ENCODE data around the gene NEDD9.

NEDD9 gene

GRCh38 chr6:11230158-11231107 is 2.0 kb downstream of the NEDD9 start:
- FAIRE-seq (no peak), DNase-seq (ENCODE audit: insufficient read length) (no peak)
- no peak for TF ChIP-seq POLR2AphosphoS5 (IDR thresholded peaks at IDR 0.05; ENCODE audit: low read depth, low read length)
- no peak for TF ChIP-seq TAF1 (IDR thresholded peaks at IDR 0.05; ENCODE audit: borderline replicate concordance, low read depth, low read length)
- no peak for TF ChIP-seq POLR2A (IDR thresholded peaks at IDR 0.05; ENCODE audit: low read depth, low read length)

- no peak for DNase-seq (ENCODE audit: insufficient read length)
- no peak for FAIRE-seq
- TF ChIP-seq POLR2A (IDR thresholded peaks at IDR 0.05; ENCODE audit: low read depth, low read length) (no peak), POLR2AphosphoS5 (IDR thresholded peaks at IDR 0.05; ENCODE audit: low read depth, low read length) (no peak), TAF1 (IDR thresholded peaks at IDR 0.05; ENCODE audit: borderline replicate concordance, low read depth, low read length) (no peak)
These were observed 2.8 kb downstream of the NEDD9 start for GRCh38 chr6:11229655-11230046.

- DNase-seq (ENCODE audit: insufficient read length) (no peak), FAIRE-seq (no peak)
- TF ChIP-seq TAF1 (IDR thresholded peaks at IDR 0.05; ENCODE audit: borderline replicate concordance, low read depth, low read length) (no peak), POLR2AphosphoS5 (IDR thresholded peaks at IDR 0.05; ENCODE audit: low read depth, low read length) (no peak), POLR2A (IDR thresholded peaks at IDR 0.05; ENCODE audit: low read depth, low read length) (no peak)
These were observed 3.4 kb downstream of the NEDD9 start for GRCh38 chr6:11228935-11229654.

- no peak for FAIRE-seq
- no peak for DNase-seq (ENCODE audit: insufficient read length)
- no peak for TF ChIP-seq POLR2AphosphoS5 (IDR thresholded peaks at IDR 0.05; ENCODE audit: low read depth, low read length)
- no peak for TF ChIP-seq POLR2A (IDR thresholded peaks at IDR 0.05; ENCODE audit: low read depth, low read length)
- TF ChIP-seq TAF1 (IDR thresholded peaks at IDR 0.05; ENCODE audit: borderline replicate concordance, low read depth, low read length) = no peak
These were observed 4.8 kb downstream of the NEDD9 start for GRCh38 chr6:11227698-11228097.

- DNase-seq (ENCODE audit: insufficient read length) = no peak
- FAIRE-seq = no peak
- TF ChIP-seq POLR2AphosphoS5 (IDR thresholded peaks at IDR 0.05; ENCODE audit: low read depth, low read length) (no peak), TAF1 (IDR thresholded peaks at IDR 0.05; ENCODE audit: borderline replicate concordance, low read depth, low read length) (no peak), POLR2A (IDR thresholded peaks at IDR 0.05; ENCODE audit: low read depth, low read length) (no peak)
These were observed 6.5 kb downstream of the NEDD9 start for GRCh38 chr6:11226005-11226404.

- no peak for FAIRE-seq
- no peak for DNase-seq (ENCODE audit: insufficient read length)
- TF ChIP-seq POLR2AphosphoS5 (IDR thresholded peaks at IDR 0.05; ENCODE audit: low read depth, low read length) (no peak), TAF1 (IDR thresholded peaks at IDR 0.05; ENCODE audit: borderline replicate concordance, low read depth, low read length) (no peak), POLR2A (IDR thresholded peaks at IDR 0.05; ENCODE audit: low read depth, low read length) (no peak)
These were observed 7.5 kb downstream of the NEDD9 start for GRCh38 chr6:11224966-11225463.

- DNase-seq (ENCODE audit: insufficient read length) (no peak), FAIRE-seq (no peak)
- TF ChIP-seq POLR2AphosphoS5 (IDR thresholded peaks at IDR 0.05; ENCODE audit: low read depth, low read length) (0 out of 2 replicates have a peak, but pooled peaks have one; percentile 26), TAF1 (IDR thresholded peaks at IDR 0.05; ENCODE audit: borderline replicate concordance, low read depth, low read length) (no peak), POLR2A (IDR thresholded peaks at IDR 0.05; ENCODE audit: low read depth, low read length) (no peak)
These were observed 8.1 kb downstream of the NEDD9 start for GRCh38 chr6:11224252-11224965.

GRCh38 chr6:11223286-11223864 is 9.1 kb downstream of the NEDD9 start:
- DNase-seq (ENCODE audit: insufficient read length) (no peak), FAIRE-seq (no peak)
- TF ChIP-seq POLR2A (IDR thresholded peaks at IDR 0.05; ENCODE audit: low read depth, low read length) (no peak), TAF1 (IDR thresholded peaks at IDR 0.05; ENCODE audit: borderline replicate concordance, low read depth, low read length) (no peak), POLR2AphosphoS5 (IDR thresholded peaks at IDR 0.05; ENCODE audit: low read depth, low read length) (no peak)

GRCh38 chr6:11222385-11223277 is 9.8 kb downstream of the NEDD9 start:
- FAIRE-seq (no peak), DNase-seq (ENCODE audit: insufficient read length) (no peak)
- no peak for TF ChIP-seq TAF1 (IDR thresholded peaks at IDR 0.05; ENCODE audit: borderline replicate concordance, low read depth, low read length)
- TF ChIP-seq POLR2AphosphoS5 (IDR thresholded peaks at IDR 0.05; ENCODE audit: low read depth, low read length) = no peak
- TF ChIP-seq POLR2A (IDR thresholded peaks at IDR 0.05; ENCODE audit: low read depth, low read length) = no peak

Data from GM12892 (cell line).